Sigmoid colon (tissue), 7 donors: ENCODE measurements around the gene SDR9C7. TPM values are rescaled to one million over a fixed set of nuclear protein-coding genes. Genes with fewer than 3 reads are reported as not detected.
"Not testable (repeated sequence)": the region's sequence is repeated elsewhere in the genome, so short reads cannot be mapped to it uniquely, and the experiment has no call there.

Experiments used
- DNase-seq: peaks from one replicate; pipeline ENCODE4 v3.0.0-alpha.2; 2019
- H3K27ac ChIP-seq, 4 donors: fragments of 200-600 bp; sonication (generic); one replicate each; pipeline ENCODE4 v1.5.1; 2016 to 2019; ENCODE audit warnings: mild to moderate bottlenecking in 1 of 4
- H3K27me3 ChIP-seq, 3 donors: fragments of 200-600 bp; sonication (generic); one replicate each; pipeline ENCODE4 v1.5.1; 2019; ENCODE audit warnings: mild to moderate bottlenecking in 1 of 3
- H3K36me3 ChIP-seq, 4 donors: fragments of 200-600 bp; sonication (generic); one replicate each; pipeline ENCODE4 v1.5.1; 2016 to 2019
- H3K4me1 ChIP-seq, 4 donors: fragments of 200-600 bp; sonication (generic); one replicate each; pipeline ENCODE4 v1.5.1; 2017 to 2019
- H3K4me3 ChIP-seq, 4 donors: fragments of 200-600 bp; sonication (generic); one replicate each; pipeline ENCODE4 v1.5.1; 2017 to 2019; ENCODE audit warnings: mild to moderate bottlenecking in 2 of 4, moderate library complexity in 1 of 4
- H3K9me3 ChIP-seq, 4 donors: fragments of 200-600 bp in 3 of 4; sonication (generic) in 3 of 4; one replicate each; pipeline versions ENCODE4 v1.5.1 to v1.6.1; 2013 to 2019
- EP300 ChIP-seq, 4 donors: sonication (generic); formaldehyde crosslinking; IDR thresholded peaks; one replicate each; pipeline ENCODE4 v1.6.1; 2017; ENCODE audit warnings: antibody characterized with exemption in 4 of 4
- POLR2A ChIP-seq, 2 donors: fragments of 450-650 bp; IDR thresholded peaks; one replicate each; pipeline ENCODE4 v1.6.1; 2016; ENCODE audit warnings: antibody characterized with exemption in 2 of 2, mild to moderate bottlenecking in 2 of 2, moderate library complexity in 2 of 2
- POLR2AphosphoS5 ChIP-seq, 4 donors: sonication (generic); formaldehyde crosslinking; IDR thresholded peaks; one replicate each; pipeline ENCODE4 v1.6.1; 2017; ENCODE audit warnings: antibody characterized with exemption in 4 of 4
- WGBS, 2 donors: extraction: QIAGEN DNeasy Blood & Tissue Kit; methylation state at CpG; one replicate each; pipeline ENCODE4 v1.1.7; 2013; 5-methylcytosine and 5-hydroxymethylcytosine counted together
- intact Hi-C: fragments of 100-400 bp; cut with DNase I; formaldehyde crosslinking; loops from one replicate; pipeline ENCODE4 v1.15.1; 2023
- polyA plus RNA-seq, 3 donors: library from polyadenylated mRNA; stranded (reverse); fragments of 200-250 nt; gene quantifications; one replicate each; pipeline ENCODE4 v1.2.3, GENCODE V29; 2013
- total RNA-seq, 4 donors: library from RNA; depleted of rRNA; stranded (reverse); fragments of >200 nt; gene quantifications; one replicate each; pipeline ENCODE4 v1.1.0, GENCODE V29; 2016
- TF ChIP-seq, protein P1 (sequence below), 4 experiments: fragments of 450-650 bp in 3 of 4; fragments of 200-600 bp in 1 of 4; IDR thresholded peaks; one replicate each; pipeline ENCODE4 v1.5.1; 2016 to 2019; ENCODE audit warnings: antibody characterized with exemption in 4 of 4, mild to moderate bottlenecking in 3 of 4, moderate library complexity in 2 of 4
- donor health status: healthy with polysubstance abuse.
- donor health status: Bipolar disorder and iron deficiency.
- donor health status: healthy.

The SDR9C7 gene
- total and polyA plus RNA-seq, 7 donors, result 0.03 to 0.55 TPM; not detected in 5

DNA sequence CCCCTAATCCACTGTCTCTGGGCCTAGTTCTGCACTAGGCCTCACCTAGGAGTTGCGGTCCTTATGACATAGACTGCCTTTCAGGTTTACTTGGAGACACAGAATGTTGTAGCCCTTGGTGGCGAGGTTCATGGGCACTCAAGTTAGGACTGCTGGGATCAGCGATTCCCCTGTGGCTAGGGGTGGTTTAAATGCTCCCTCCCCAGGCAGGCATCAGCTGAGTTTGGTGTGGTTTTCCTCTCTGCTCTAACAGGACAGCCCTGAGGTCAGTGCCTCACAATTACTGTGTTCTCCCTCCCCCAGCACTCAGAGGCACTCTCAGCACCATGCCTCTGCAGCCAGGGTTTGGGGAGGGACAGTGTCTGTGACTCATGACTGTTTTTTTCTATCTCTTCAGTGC, 45.4 kb upstream of the SDR9C7 start:
- Histone ChIP-seq H3K36me3 (no peaks in the 10 kb centered on the region), H3K27ac (no peak overlapping the region), H3K27me3 (no peaks in the 10 kb centered on the region), H3K9me3 (no peaks in the 10 kb centered on the region), H3K4me3 (no peak overlapping the region), H3K4me1 (no peaks in the 10 kb centered on the region)
- WGBS, 2 donors, result 93 to 95% methylated on average over 3 of the region's 3 CpGs
- intact Hi-C loops, result no loop called here
- DNase-seq, result no peak
- TF ChIP-seq POLR2A (IDR thresholded peaks at IDR 0.05) (no peak), EP300 (IDR thresholded peaks at IDR 0.05) (no peak), POLR2AphosphoS5 (IDR thresholded peaks at IDR 0.05) (no peak)
- TF ChIP-seq, protein P1, sequence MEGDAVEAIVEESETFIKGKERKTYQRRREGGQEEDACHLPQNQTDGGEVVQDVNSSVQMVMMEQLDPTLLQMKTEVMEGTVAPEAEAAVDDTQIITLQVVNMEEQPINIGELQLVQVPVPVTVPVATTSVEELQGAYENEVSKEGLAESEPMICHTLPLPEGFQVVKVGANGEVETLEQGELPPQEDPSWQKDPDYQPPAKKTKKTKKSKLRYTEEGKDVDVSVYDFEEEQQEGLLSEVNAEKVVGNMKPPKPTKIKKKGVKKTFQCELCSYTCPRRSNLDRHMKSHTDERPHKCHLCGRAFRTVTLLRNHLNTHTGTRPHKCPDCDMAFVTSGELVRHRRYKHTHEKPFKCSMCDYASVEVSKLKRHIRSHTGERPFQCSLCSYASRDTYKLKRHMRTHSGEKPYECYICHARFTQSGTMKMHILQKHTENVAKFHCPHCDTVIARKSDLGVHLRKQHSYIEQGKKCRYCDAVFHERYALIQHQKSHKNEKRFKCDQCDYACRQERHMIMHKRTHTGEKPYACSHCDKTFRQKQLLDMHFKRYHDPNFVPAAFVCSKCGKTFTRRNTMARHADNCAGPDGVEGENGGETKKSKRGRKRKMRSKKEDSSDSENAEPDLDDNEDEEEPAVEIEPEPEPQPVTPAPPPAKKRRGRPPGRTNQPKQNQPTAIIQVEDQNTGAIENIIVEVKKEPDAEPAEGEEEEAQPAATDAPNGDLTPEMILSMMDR (IDR thresholded peaks at IDR 0.05), result no peak

GRCh38 chr12:56978397-56979138, 44.4 kb upstream of the SDR9C7 start:
- no peaks in the 10 kb centered on the region for H3K36me3 ChIP-seq
- H3K27me3 ChIP-seq, result no peaks in the 10 kb centered on the region
- intact Hi-C loops, result no loop called here
- TF ChIP-seq, protein P1 (IDR thresholded peaks at IDR 0.05), result no peak
- TF ChIP-seq POLR2A (IDR thresholded peaks at IDR 0.05) (no peak), POLR2AphosphoS5 (IDR thresholded peaks at IDR 0.05) (no peak), EP300 (IDR thresholded peaks at IDR 0.05) (no peak)
- H3K4me1 ChIP-seq, result no peaks in the 10 kb centered on the region
- DNase-seq, result no peak
- no peak overlapping the region for H3K4me3 ChIP-seq
- no peak overlapping the region for H3K27ac ChIP-seq
- 89% methylated on average over 3 of the region's 3 CpGs for WGBS, 2 donors
- no peaks in the 10 kb centered on the region for H3K9me3 ChIP-seq

GRCh38 chr12:56977361-56977760, 43.2 kb upstream of the SDR9C7 start:
- DNase-seq, H3K4me3 ChIP-seq, H3K9me3 ChIP-seq, H3K36me3 ChIP-seq, intact Hi-C loops, H3K27ac ChIP-seq, H3K4me1 ChIP-seq, H3K27me3 ChIP-seq: not testable (repeated sequence)
- 87 to 92% methylated on average over 4 of the region's 4 CpGs for WGBS, 2 donors

DNA sequence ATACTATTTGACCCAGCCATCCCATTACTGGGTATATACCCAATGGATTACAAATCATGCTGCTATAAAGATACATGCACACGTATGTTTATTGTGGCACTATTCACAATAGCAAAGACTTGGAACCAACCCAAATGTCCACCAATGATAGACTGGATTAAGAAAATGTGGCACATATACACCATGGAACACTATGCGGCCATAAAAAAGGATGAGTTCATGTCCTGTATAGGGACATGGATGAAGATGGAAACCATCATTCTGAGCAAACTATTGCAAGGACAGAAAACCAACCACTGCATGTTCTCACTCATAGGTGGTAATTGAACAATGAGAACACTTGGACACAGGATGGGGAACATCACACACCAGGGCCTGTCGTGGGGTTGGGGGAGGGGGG, 40.0 kb upstream of the SDR9C7 start:
- not testable (repeated sequence) for H3K36me3 ChIP-seq, DNase-seq

DNA sequence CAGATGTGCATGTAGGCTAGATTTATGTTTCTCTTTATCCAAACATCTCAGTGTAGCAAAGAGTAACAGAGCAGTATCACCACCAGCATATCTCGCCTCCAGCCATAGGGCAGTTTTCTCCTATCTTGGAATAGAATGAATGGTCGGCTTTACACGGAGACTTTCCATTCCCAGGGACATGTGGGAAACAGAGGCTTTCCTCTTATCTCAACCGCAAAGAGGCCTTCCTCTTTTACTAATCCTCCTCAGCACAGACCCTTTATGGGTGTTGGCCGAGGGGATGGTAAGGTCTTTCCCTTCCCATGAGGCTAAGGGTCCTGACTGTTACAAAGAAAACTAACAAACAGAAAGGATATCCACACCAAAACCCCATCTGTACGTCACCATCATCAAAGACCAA, 34.7 kb upstream of the SDR9C7 start:
- WGBS, 2 donors, result 66 to 89% methylated on average over 6 of the region's 6 CpGs
- H3K27ac ChIP-seq, H3K9me3 ChIP-seq, H3K4me1 ChIP-seq, DNase-seq, H3K27me3 ChIP-seq, intact Hi-C loops, H3K36me3 ChIP-seq, H3K4me3 ChIP-seq: not testable (repeated sequence)

More for the DNA sequence above, 40.0 kb upstream of the SDR9C7 start:
- WGBS, 2 donors, result 80 to 93% methylated on average over 3 of the region's 3 CpGs
- H3K27me3 ChIP-seq, H3K4me3 ChIP-seq, H3K4me1 ChIP-seq, H3K9me3 ChIP-seq, intact Hi-C loops, H3K27ac ChIP-seq: not testable (repeated sequence)

DNA sequence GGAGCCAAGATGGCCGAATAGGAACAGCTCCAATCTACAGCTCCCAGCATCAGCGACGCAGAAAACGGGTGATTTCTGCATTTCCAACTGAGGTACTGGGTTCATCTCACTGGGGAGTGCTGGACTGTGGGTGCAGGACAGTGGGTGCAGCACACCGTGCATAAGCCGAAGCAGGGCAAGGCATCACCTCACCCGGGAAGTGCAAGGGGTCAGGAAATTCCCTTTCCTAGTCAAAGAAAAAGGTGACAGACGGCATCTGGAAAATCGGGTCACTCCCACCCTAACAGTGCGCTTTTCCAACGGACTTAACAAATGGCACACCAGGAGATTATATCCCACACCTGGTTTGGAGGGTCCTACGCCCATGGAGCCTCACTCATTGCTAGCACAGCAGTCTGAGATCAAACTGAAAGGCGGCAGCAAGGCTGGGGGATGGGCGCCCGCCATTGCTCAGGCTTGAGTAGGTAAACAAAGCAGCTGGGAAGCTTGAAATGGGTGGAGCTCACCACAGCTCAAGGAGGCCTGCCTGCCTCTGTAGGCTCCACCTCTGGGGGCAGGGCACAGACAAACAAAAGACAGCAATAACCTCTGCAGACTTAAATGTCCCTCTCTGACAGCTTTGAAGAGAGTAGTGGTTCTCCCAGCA, 31.9 kb upstream of the SDR9C7 start:
- H3K9me3 ChIP-seq, DNase-seq, H3K4me3 ChIP-seq, H3K27ac ChIP-seq, H3K4me1 ChIP-seq, intact Hi-C loops, H3K27me3 ChIP-seq, H3K36me3 ChIP-seq: not testable (repeated sequence)
- 89 to 93% methylated on average over 15 of the region's 15 CpGs for WGBS, 2 donors

DNA sequence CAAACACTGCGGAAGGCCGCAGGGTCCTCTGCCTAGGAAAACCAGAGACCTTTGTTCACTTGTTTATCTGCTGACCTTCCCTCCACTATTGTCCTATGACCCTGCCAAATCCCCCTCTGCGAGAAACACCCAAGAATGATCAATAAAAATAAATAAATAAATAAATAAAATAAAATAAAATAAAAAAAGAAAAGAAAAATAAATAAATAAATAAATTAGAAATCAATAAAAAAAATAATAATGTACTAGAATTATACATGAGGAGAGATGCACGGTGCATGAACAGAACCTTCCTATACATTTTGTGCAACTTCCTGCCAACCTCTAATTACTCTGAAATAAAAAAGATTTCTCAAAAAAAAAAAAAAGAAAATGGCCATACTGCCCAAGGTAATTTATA, 30.9 kb upstream of the SDR9C7 start:
- H3K9me3 ChIP-seq, DNase-seq, H3K27ac ChIP-seq, intact Hi-C loops, H3K4me1 ChIP-seq, H3K36me3 ChIP-seq, H3K27me3 ChIP-seq, H3K4me3 ChIP-seq: not testable (repeated sequence)
- 98 to 99% methylated on average over 4 of the region's 4 CpGs for WGBS, 2 donors

DNA sequence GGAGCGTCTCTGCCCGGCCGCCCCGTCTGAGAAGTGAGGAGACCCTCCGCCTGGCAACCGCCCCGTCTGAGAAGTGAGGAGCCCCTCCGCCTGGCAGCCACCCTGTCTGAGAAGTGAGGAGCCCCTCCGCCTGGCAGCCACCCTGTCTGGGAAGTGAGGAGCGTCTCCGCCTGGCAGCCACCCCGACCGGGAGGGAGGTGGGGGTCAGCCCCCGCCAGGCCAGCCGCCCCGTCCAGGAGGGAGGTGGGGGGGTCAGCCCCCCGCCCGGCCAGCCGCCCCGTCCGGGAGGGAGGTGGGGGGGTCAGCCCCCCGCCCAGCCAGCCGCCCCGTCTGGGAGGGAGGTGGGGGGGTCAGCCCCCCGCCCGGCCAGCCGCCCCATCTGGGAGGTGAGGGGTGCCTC, 29.3 kb upstream of the SDR9C7 start:
- H3K27me3 ChIP-seq, H3K4me1 ChIP-seq, DNase-seq, intact Hi-C loops, H3K36me3 ChIP-seq, H3K9me3 ChIP-seq, H3K27ac ChIP-seq, H3K4me3 ChIP-seq: not testable (repeated sequence)
- WGBS, 2 donors, result 95 to 98% methylated on average over 18 of the region's 27 CpGs

GRCh38 chr12:56962247-56962646, 28.0 kb upstream of the SDR9C7 start:
- intact Hi-C loops, H3K27me3 ChIP-seq, H3K4me3 ChIP-seq, H3K36me3 ChIP-seq, DNase-seq, H3K27ac ChIP-seq, H3K9me3 ChIP-seq, H3K4me1 ChIP-seq: not testable (repeated sequence)
- 65 to 73% methylated on average over 4 of the region's 4 CpGs for WGBS, 2 donors
